SK-N-SH (cell line): ENCODE results near the gene SLC2A2. TPM values are rescaled to one million over a fixed set of nuclear protein-coding genes. Genes with fewer than 3 reads are reported as not detected.

Experiments
- CTCF ChIA-PET: fragments of 300-600, 350-600 bp; formaldehyde crosslinking; extraction: SDS; loops from one replicate; lab custom pipeline; 2021; lab: Yijun Ruan, JAX
- POLR2A ChIA-PET: fragments of 350-600 bp; sonication (Branson Sonifier 250); formaldehyde crosslinking; extraction: SDS; loops from one replicate; lab custom pipeline; 2020; ENCODE audit warnings: antibody characterized with exemption, inconsistent platforms; lab: Yijun Ruan, JAX
- DNase-seq: peaks from one replicate; pipeline ENCODE4 v3.0.0; 2012
- H2AFZ ChIP-seq: fragments of 200-600 bp; sonication (generic); 2 replicates; pipeline ENCODE4 v1.8.1; 2016; ENCODE audit warnings: antibody characterized with exemption, mild to moderate bottlenecking, low read depth
- H3F3A ChIP-seq: fragments of 200-600 bp; sonication (generic); replicated peaks from 2 replicates; pipeline ENCODE3; 2016; ENCODE audit warnings: antibody characterized with exemption, mild to moderate bottlenecking; ENCODE audit not compliant: insufficient read depth
- H3K27ac ChIP-seq, 2 experiments: fragments of 200-500 bp in 1 of 2; fragments of 200-600 bp in 1 of 2; sonication (Bioruptor generic) in 1 of 2; sonication (generic), shearing (Covaris generic) in 1 of 2; 2 replicates each; pipeline versions ENCODE4 v1.5.1 to v1.6.1; 2014 to 2016; ENCODE audit warnings: low read depth in 2 of 2, inconsistent platforms in 1 of 2, low read length in 1 of 2, mild to moderate bottlenecking in 1 of 2, mixed read lengths in 1 of 2
- H3K27me3 ChIP-seq: fragments of 200-600 bp; sonication (generic), shearing (Covaris generic); 2 replicates; pipeline ENCODE4 v1.6.1; 2016; ENCODE audit warnings: mixed run types; ENCODE audit not compliant: insufficient read depth
- H3K36me3 ChIP-seq, 2 experiments: fragments of 200-500 bp in 1 of 2; fragments of 200-600 bp in 1 of 2; sonication (Bioruptor generic) in 1 of 2; sonication (generic) in 1 of 2; replicated peaks in 1 of 2; 2 replicates each; pipeline versions ENCODE3 to v1.5.1; 2014 to 2016; ENCODE audit warnings: low read length in 1 of 2, mild to moderate bottlenecking in 1 of 2; ENCODE audit not compliant: insufficient read depth in 2 of 2, control insufficient read depth in 1 of 2
- H3K4me1 ChIP-seq, 2 experiments: fragments of 200-500 bp in 1 of 2; fragments of 200-600 bp in 1 of 2; sonication (Bioruptor generic) in 1 of 2; sonication (generic), shearing (Covaris generic) in 1 of 2; 2 replicates each; pipeline versions ENCODE4 v1.5.1 to v1.6.1; 2014 to 2016; ENCODE audit warnings: low read depth in 1 of 2, low read length in 1 of 2, mixed run types in 1 of 2; ENCODE audit not compliant: insufficient read depth in 2 of 2, control insufficient read depth in 1 of 2
- H3K4me2 ChIP-seq: fragments of 200-600 bp; sonication (generic), shearing (Covaris generic); 2 replicates; pipeline ENCODE4 v1.6.1; 2017; ENCODE audit warnings: mixed run types
- H3K4me3 ChIP-seq, 2 experiments: fragments of 200-500 bp in 1 of 2; fragments of 200-600 bp in 1 of 2; sonication (Bioruptor generic) in 1 of 2; sonication (generic), shearing (Covaris generic) in 1 of 2; 2 replicates each; pipeline versions ENCODE4 v1.5.1 to v1.8.1; 2014 to 2016; ENCODE audit warnings: low read depth in 2 of 2, inconsistent platforms in 1 of 2, low read length in 1 of 2, mild to moderate bottlenecking in 1 of 2, mixed read lengths in 1 of 2, moderate library complexity in 1 of 2
- H3K79me2 ChIP-seq: fragments of 200-600 bp; sonication (generic); 2 replicates; pipeline ENCODE4 v1.8.1; 2017; ENCODE audit warnings: mild to moderate bottlenecking; ENCODE audit not compliant: insufficient read depth
- H3K9ac ChIP-seq: fragments of 200-600 bp; sonication (generic); 2 replicates; pipeline ENCODE4 v1.6.1; 2017; ENCODE audit warnings: mixed run types
- H3K9me2 ChIP-seq: fragments of 200-600 bp; sonication (generic); 2 replicates; pipeline ENCODE4 v1.6.1; 2017; ENCODE audit warnings: mixed run types
- H3K9me3 ChIP-seq: fragments of 200-600 bp; sonication (generic); 2 replicates; pipeline ENCODE4 v1.6.1; 2017; ENCODE audit warnings: mixed run types, mild to moderate bottlenecking, moderate library complexity
- H4K20me1 ChIP-seq: fragments of 200-600 bp; sonication (generic); 2 replicates; pipeline ENCODE4 v1.6.1; 2017; ENCODE audit warnings: mild to moderate bottlenecking, mixed run types; ENCODE audit not compliant: insufficient read depth
- CTCF ChIP-seq: fragments of 200-600 bp; sonication (generic); IDR thresholded peaks from 2 replicates; pipeline ENCODE4 v1.6.1; 2017; ENCODE audit warnings: antibody characterized with exemption, mild to moderate bottlenecking, moderate library complexity
- ELF1 ChIP-seq: IDR thresholded peaks from 2 replicates; pipeline ENCODE4 v1.4.0; 2012
- EP300 ChIP-seq, 2 experiments: IDR thresholded peaks; 2 replicates each; pipeline versions ENCODE4 v1.4.0 to v1.6.1; 2012; ENCODE audit warnings: borderline replicate concordance in 1 of 2, low read depth in 1 of 2, low read length in 1 of 2
- EZH2phosphoT487 ChIP-seq: fragments of 200-600 bp; sonication (generic); IDR thresholded peaks from 2 replicates; pipeline ENCODE4 v1.6.1; 2017; ENCODE audit warnings: low read depth, mixed run types, mild to moderate bottlenecking, antibody characterized with exemption, moderate library complexity, borderline replicate concordance
- GABPA ChIP-seq: IDR thresholded peaks from 2 replicates; pipeline ENCODE4 v1.4.0; 2012; ENCODE audit warnings: low read depth, mild to moderate bottlenecking
- MAX ChIP-seq: IDR thresholded peaks from 2 replicates; pipeline ENCODE4 v1.4.0; 2012; ENCODE audit warnings: low read depth
- PBX3 ChIP-seq: IDR thresholded peaks from 2 replicates; pipeline ENCODE4; 2012
- REST ChIP-seq: IDR thresholded peaks from 2 replicates; pipeline ENCODE4 v1.6.1; 2012; ENCODE audit warnings: mild to moderate bottlenecking, low read depth, low read length, moderate library complexity
- RFX5 ChIP-seq: IDR thresholded peaks from 2 replicates; pipeline ENCODE4 v1.6.1; 2012; ENCODE audit warnings: mild to moderate bottlenecking, improper control_type of control experiment, low read length
- RXRA ChIP-seq: IDR thresholded peaks from 2 replicates; pipeline ENCODE4 v1.4.0; 2012; ENCODE audit warnings: low read depth, mild to moderate bottlenecking, borderline replicate concordance
- TCF12 ChIP-seq: IDR thresholded peaks from 2 replicates; pipeline ENCODE4 v1.4.0; 2012
- USF2 ChIP-seq: fragments of 150-350 bp; IDR thresholded peaks from 2 replicates; pipeline ENCODE4 v1.6.1; 2017; ENCODE audit warnings: antibody characterized with exemption, low read length, low read depth, borderline replicate concordance
- ZBTB33 ChIP-seq: IDR thresholded peaks from 2 replicates; pipeline ENCODE4 v1.4.0; 2012; ENCODE audit warnings: low read depth, borderline replicate concordance
- WGBS: methylation state at CpG from one replicate; pipeline ENCODE4 v1.1.6; 2017; ENCODE audit warnings: low lambda C conversion rate; 5-methylcytosine and 5-hydroxymethylcytosine counted together
- polyA plus RNA-seq, 3 experiments: library from polyadenylated mRNA; depleted of rRNA; stranded (reverse); fragments of >200 nt; gene quantifications; 2 replicates each; pipeline ENCODE4 v1.2.3, GENCODE V29; 2012

SLC2A2 gene
- polyA plus RNA-seq, 1 of the 3 experiments (the other 2 are of a cell fraction), result 0.59 TPM

- TF ChIP-seq REST, result no peak
- TF ChIP-seq MAX, result peak; percentile 74; the same call in 1 of the 2 replicates
- TF ChIP-seq USF2, result no peak
- TF ChIP-seq EP300 (IDR thresholded peaks at IDR 0.05; ENCODE audit: borderline replicate concordance in 1 of 2, low read depth in 1 of 2, low read length in 1 of 2), result peak; percentile 35 to 95; a peak in 3 of 4 replicates
- peak; percentile 97 for TF ChIP-seq RXRA
- TF ChIP-seq PBX3, result peak; percentile 88
- TF ChIP-seq ZBTB33, result peak; percentile 72; the same call in 1 of the 2 replicates
- no peak for TF ChIP-seq ELF1
- TF ChIP-seq GABPA, result 0 out of 2 replicates have a peak, but pooled peaks have one; percentile 16
Observed at GRCh38 chr3:171028779-171029232, 2.3 kb upstream of the SLC2A2 start (continued).

- Histone ChIP-seq H4K20me1 (no peaks in the 10 kb centered on the region), H2AFZ (peak overlapping the region; percentile 79), H3K9me3 (no peaks in the 10 kb centered on the region), H3F3A (peaks cover 24% of the 10 kb centered on the region), H3K36me3 (no peaks in the 10 kb centered on the region), H3K9ac (peak overlapping the region; percentile 79), H3K27me3 (no peaks in the 10 kb centered on the region), H3K4me2 (peak overlapping the region; percentile 77), H3K4me3 (peak overlapping the region; percentile 41 to 51), H3K79me2 (no peaks in the 10 kb centered on the region), H3K9me2 (no peaks in the 10 kb centered on the region), H3K4me1 (peaks cover 8 to 14% of the 10 kb centered on the region in 2 experiments; a peak in 2 of 4 replicates), H3K27ac (peak overlapping the region; percentile 77 to 96)
- 15% methylated on average over 30 of the region's 39 CpGs for WGBS
- CTCF ChIA-PET, result interaction anchor here (1.1 kb wide), 1 partner anchor 67 kb away, joined by 4 read pairs; no protein-coding TSS in a partner anchor
- POLR2A ChIA-PET, result no interaction called here
- peak; percentile 65 for DNase-seq
- TF ChIP-seq RFX5 (no peak), EZH2phosphoT487 (no peak), REST (no peak), TCF12 (peak; percentile 91), CTCF (no peak)
Observed at GRCh38 chr3:171028025-171028778, 1.7 kb upstream of the SLC2A2 start.
